DLD1 (cell line): ENCODE data around the gene GTF2F2.
"Not testable (repeated sequence)": the region's sequence is repeated elsewhere in the genome, so short reads cannot be mapped to it uniquely, and the experiment has no call there.

Experiments
- in situ Hi-C: cut with HindIII; loops from 2 replicates; pipeline ENCODE4 v1.10.0; 2017; ENCODE audit warnings: low sequenced_read_pairs

The GTF2F2 gene

DNA sequence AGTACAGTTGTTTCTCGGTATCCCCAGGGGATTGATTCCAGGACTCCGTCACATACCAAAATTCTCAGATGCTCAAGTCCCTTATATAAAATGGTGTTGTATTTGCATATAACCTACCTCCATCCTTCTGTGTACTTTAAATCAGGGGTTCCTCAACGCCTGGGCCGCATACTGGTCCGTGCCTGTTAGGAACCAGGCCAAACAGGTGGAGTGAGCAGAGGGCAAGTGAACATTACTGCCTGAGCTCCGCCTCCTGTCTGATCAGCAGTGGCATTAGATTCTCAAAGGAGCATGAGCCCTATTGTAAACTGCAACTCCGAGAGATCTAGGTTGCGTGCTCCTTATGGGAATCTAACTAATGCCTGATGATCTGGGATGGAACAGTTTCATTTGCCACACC is 122.8 kb downstream of the GTF2F2 start:
- in situ Hi-C loops, result no loop called here

DNA sequence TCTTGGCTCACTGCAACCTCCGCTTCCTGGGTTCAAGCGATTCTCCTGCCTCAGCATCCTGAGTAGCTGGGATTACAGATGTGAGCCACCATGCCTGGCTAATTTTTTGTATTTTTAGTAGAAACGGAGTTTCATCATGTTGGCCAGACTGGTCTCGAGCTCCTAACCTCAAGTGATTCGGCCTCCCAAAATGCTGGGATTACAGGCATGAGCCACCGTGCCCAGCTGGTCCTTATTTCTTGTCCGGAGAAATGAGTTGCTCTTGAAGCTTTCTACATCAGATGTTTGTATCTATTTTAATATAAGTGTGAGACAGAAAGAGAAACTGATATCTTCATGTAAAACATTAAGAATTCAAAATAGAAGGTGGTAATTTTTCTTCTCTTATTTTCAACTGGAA is 124.4 kb downstream of the GTF2F2 start:
- in situ Hi-C loops, result not testable (repeated sequence)

- in situ Hi-C loops, result loop anchor here (25.0 kb wide), 1 partner anchor 212 kb away; no protein-coding TSS in a partner anchor
Observed at GRCh38 chr13:45249662-45250061, 129.4 kb downstream of the GTF2F2 start.

GRCh38 chr13:45254396-45254795 is 134.1 kb downstream of the GTF2F2 start:
- in situ Hi-C loops, result loop anchor here (25.0 kb wide), 1 partner anchor 217 kb away; no protein-coding TSS in a partner anchor

- in situ Hi-C loops, result loop anchor here (25.0 kb wide), 1 partner anchor 218 kb away; no protein-coding TSS in a partner anchor
Observed at GRCh38 chr13:45255247-45255987, 135.1 kb downstream of the GTF2F2 start.

DNA sequence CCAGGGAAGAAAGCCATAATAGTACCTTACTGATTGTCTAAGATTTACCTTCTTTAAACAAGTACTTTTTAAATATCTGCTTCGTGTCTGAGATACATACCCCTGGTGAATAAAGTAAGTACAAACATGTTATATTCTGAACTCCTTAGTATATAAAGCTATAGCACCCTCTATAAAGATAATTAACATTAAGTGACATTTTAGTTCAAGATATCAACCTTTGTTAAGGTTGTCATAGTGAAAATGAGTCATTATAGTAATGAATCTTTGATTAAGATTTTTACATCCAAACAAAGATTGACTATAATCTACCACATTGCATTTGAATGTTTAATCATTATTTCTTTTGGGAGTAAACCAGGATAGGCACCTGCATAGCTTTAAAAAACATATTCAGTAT is 135.9 kb downstream of the GTF2F2 start:
- in situ Hi-C loops, result loop anchor here (25.0 kb wide), 1 partner anchor 219 kb away; no protein-coding TSS in a partner anchor

DNA sequence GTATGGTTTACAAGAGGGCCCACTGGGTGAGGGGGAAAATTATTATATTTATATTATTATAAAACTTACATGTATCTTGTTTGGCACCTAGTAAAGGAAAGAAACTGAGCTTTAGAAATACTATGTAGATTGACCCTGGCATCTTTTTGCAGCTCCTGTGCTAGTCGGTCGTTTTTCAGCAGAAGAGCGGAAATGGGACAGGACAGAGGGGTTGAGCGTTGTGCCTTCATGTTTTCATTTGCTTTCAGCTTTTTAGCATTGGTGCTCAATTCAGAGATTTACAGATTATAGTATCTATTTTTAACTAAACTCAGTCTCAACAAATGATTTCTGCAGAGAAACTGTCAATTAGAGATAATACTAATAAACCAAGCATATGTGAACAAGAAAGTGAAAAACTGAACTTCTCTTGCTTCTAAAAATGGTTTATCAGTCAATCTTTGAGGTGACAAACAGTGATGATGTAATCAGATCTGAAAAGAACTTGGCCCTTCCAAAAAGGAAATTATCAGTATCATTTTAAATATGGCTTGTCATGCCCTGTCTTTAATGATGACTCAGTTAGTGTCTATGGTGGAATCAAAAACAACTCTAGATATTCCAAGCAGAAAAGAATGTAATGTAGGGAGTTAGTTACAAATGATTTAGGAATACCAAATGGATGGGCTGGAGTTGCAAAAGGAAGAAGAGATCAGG is 137.5 kb downstream of the GTF2F2 start:
- in situ Hi-C loops, result loop anchor here (25.0 kb wide), 1 partner anchor 220 kb away; no protein-coding TSS in a partner anchor

DNA sequence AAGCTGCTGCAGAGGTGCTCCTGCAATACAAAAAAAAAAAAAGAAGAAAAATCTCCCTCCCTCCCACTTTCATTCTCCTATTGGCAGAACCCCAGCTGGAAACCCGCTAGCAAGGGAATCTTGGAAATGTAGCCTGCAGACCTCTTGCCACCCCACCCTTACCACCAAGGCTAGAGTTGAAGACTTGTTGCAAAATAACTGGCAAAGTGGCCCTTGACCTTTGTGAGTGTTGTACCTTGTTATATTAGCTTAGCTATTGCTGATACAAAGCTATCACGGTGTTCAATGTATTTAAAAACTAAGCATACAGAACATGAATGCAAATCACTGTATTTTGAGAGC is 138.0 kb downstream of the GTF2F2 start:
- in situ Hi-C loops, result loop anchor here (25.0 kb wide), 1 partner anchor 221 kb away; no protein-coding TSS in a partner anchor

GRCh38 chr13:45267215-45267614 is 146.9 kb downstream of the GTF2F2 start:
- in situ Hi-C loops, result loop anchor here (25.0 kb wide), 1 partner anchor 230 kb away; no protein-coding TSS in a partner anchor

DNA sequence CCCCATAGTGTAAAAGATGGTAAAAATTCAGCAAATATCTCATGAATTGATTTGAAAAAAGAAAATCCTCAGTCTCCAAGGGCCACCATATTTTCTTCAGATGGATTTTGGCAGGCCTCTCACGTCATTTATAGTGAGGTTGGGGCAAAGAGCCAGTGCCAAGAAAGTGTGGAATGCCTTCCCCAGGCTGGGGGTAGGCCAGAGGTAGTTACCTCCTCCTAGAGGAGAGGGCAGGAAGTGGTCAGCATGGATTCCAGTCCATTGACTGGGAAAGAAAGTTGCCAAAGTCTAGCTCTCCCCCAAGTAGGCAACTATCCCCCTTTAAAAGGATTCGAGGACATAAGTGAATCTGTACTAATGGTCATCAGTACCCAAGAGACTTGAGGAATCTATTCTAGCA is 148.9 kb downstream of the GTF2F2 start:
- in situ Hi-C loops, result loop anchor here (25.0 kb wide), 1 partner anchor 232 kb away; no protein-coding TSS in a partner anchor

DNA sequence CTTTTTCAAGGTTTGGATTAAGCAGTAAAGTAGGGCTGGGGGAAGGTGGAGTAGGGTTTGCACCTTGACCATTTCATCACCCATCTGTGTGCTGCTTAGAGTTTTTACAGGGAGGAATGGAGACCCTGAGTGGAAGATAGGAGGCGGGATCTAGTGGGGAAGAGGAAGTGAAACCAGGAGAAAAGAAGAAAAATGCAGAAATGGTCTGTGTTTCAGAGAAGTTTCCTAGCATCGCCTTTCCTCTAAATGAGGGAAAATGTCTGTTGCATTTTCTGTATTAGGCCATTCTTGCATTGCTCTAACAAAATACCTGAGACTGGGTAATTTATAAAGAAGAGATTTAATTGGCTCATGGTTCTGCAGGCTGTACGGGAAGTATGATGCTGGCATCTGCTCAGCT is 156.6 kb downstream of the GTF2F2 start:
- in situ Hi-C loops, result no loop called here

DNA sequence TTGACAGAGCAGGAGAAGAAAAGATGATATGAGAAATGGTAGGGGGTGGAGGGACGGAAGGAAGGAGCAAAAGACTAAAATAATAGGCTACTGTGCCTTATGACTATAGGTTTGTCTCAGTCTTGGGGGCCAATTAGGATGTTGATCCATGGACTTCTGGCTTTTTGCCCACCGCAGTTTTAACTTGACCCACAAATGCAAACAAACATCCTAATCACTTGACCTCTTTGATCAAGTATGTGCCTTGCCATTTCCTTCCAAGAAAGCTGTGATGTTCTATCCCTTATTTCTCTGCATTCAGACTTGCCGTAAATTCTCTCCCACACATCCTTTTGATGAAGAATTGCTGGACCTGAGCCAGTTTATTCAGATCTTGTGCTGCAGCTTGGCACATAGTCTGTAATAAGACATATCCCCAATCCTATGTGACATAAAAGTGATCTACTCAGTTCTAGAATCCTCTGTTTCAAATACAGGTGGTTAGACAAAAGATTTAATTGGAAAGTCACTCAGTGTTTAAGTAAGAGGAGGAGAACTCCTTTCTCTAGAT is 157.9 kb downstream of the GTF2F2 start:
- in situ Hi-C loops, result no loop called here

DNA sequence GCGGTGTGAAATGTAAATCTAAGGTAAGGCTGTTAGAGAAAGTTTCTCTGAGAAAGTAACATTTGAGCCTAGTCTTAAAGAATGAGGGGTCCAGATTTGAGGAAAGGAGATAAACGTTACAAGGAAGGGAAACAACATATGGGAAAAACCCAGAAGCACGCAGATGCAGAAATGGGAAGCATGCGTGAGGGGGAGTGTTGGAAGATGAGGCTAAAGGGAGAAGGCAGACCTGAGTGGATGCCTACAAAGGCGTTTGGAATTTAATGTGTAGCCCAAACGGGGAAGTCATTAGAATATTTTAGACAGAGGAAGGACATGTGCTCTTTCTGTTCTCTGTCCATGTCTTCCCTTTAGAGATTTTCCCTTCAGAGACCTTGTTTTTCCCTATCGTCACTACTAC is 159.7 kb downstream of the GTF2F2 start:
- in situ Hi-C loops, result no loop called here

- in situ Hi-C loops, result no loop called here
Observed at GRCh38 chr13:45280751-45281634, 160.7 kb downstream of the GTF2F2 start.

- in situ Hi-C loops, result no loop called here
Observed at GRCh38 chr13:45282994-45283393, 162.7 kb downstream of the GTF2F2 start.

DNA sequence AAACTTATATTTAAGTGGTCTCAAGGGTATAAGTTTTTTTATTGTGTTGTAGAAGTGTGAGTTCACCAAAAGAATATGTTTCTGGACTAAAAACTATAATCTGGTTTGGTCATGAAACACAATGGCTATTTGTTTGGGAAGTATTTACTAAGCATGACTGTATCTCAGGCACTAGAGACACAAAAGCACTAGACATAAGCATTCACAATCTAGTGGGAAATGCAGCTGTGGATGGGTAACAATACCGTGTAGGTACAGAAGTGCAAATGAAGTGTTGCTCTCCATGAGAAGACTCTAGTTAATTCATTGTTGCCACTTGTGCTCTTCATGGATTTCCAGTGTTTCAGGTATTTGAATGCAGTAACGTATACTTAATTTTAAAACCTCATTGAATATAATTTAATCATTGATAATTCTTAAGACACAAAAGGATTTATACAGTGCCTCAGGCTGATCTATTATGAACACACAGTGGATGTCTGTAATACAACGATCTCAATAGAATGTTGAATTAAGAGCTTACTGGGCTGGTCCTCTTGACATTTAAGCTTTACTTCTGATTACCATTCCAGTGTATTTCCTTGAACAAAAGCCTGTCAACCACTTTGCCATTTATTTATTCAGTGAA is 169.7 kb downstream of the GTF2F2 start:
- in situ Hi-C loops, result no loop called here

GRCh38 chr13:45292176-45292575 is 171.9 kb downstream of the GTF2F2 start:
- in situ Hi-C loops, result no loop called here

- in situ Hi-C loops, result no loop called here
Observed at GRCh38 chr13:45295536-45295935, 175.2 kb downstream of the GTF2F2 start.

DNA sequence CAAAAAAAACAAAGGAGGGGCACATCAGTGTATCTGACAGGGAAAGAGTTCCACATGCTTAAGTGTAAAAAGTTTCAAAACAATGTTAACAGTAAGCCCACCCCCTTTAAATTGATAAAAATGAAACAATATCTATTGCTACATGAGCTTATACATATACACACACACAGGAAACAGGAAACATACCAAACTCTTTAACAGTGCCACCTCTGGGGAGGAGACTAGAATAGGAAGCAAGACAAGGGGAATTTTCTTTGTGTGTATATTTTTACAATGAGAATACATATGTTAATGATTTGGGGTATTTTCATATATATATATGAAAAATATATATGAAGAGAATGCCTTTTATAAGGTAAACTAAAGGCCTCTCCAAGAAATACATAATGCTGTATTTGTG is 175.9 kb downstream of the GTF2F2 start:
- in situ Hi-C loops, result no loop called here
